ENCODE results near the gene FOXN3.

DNA sequence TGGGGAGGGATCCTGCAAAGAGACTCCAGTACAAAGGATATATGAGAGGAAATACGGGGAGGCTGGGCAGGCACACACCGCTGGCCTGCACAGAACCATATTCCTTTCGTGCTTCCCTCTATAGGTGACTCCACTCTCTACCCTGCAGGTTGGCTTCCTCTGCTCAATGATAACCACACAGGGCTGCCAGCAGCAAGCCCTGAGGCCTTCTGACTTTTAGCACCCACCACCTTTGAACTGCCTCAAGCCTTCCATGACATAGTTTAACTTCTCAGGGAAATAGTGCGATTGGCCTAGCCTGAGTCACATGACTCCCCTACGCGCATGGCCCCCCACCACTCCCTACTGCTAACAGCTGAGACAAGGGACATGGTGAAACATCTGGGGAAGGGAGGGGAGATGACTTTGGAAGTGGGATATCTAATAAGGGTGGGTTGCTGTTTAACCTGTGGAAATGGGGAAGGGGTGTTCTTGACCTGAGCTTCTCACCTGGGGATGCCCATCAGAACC, 3.0 kb upstream of the FOXN3 start:
- TF ChIP-seq, protein P1, sequence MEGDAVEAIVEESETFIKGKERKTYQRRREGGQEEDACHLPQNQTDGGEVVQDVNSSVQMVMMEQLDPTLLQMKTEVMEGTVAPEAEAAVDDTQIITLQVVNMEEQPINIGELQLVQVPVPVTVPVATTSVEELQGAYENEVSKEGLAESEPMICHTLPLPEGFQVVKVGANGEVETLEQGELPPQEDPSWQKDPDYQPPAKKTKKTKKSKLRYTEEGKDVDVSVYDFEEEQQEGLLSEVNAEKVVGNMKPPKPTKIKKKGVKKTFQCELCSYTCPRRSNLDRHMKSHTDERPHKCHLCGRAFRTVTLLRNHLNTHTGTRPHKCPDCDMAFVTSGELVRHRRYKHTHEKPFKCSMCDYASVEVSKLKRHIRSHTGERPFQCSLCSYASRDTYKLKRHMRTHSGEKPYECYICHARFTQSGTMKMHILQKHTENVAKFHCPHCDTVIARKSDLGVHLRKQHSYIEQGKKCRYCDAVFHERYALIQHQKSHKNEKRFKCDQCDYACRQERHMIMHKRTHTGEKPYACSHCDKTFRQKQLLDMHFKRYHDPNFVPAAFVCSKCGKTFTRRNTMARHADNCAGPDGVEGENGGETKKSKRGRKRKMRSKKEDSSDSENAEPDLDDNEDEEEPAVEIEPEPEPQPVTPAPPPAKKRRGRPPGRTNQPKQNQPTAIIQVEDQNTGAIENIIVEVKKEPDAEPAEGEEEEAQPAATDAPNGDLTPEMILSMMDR (conservative IDR thresholded peaks at IDR 0.05 in 1 of 2, IDR thresholded peaks at IDR 0.05 in 1 of 2; ENCODE audit: low read depth in 1 of 2, low read length in 2 of 2) = no peak
- TF ChIP-seq EZH2 (IDR thresholded peaks at IDR 0.05; ENCODE audit: low read length, missing control alignments) = no peak
